Colonic mucosa (tissue), 4 donors: ENCODE data around the gene GZF1. TPM values are rescaled to one million over a fixed set of nuclear protein-coding genes. Genes with fewer than 3 reads are reported as not detected.

Experiments used
- DNase-seq: peaks from one replicate; pipeline ENCODE4 v3.0.0-alpha.2; 2020
- H3K27ac ChIP-seq: fragments of 200-600 bp; one replicate; pipeline ENCODE4 v1.8.0; 2021
- H3K27me3 ChIP-seq: fragments of 200-600 bp; one replicate; pipeline ENCODE4 v1.8.0; 2021
- H3K36me3 ChIP-seq: fragments of 200-600 bp; one replicate; pipeline ENCODE4 v1.8.0; 2021
- H3K4me1 ChIP-seq: fragments of 200-600 bp; one replicate; pipeline ENCODE4 v1.8.0; 2021; ENCODE audit warnings: mild to moderate bottlenecking
- H3K4me3 ChIP-seq: fragments of 200-600 bp; one replicate; pipeline ENCODE4 v1.8.0; 2021
- H3K9ac ChIP-seq, 2 donors: one replicate each; pipeline ENCODE4 v1.7.0; 2013; ENCODE audit warnings: control low read depth in 2 of 2, low read depth in 2 of 2, low read length in 2 of 2
- H3K9me3 ChIP-seq: fragments of 200-600 bp; one replicate; pipeline ENCODE4 v1.8.0; 2021
- intact Hi-C: fragments of 100-400 bp; cut with DNase I; formaldehyde crosslinking; loops from one replicate; pipeline ENCODE4 v1.14.1; 2022
- total RNA-seq, 2 donors: library from RNA; stranded (reverse); fragmentation: NEBNext Ultra II Directional in 1 of 2; extraction: Animal tissue kit (Norgen Biotek cat#: 25700) in 1 of 2; gene quantifications; one replicate each; pipeline ENCODE4 v1.2.1, GENCODE V29; 2021
- TF ChIP-seq, protein P1 (sequence below): fragments of 200-600 bp; IDR thresholded peaks from one replicate; pipeline ENCODE4 v1.8.0; 2022; ENCODE audit warnings: antibody characterized with exemption, mild to moderate bottlenecking
- donor health status: healthy.
- donor health status: DM: no; HTN: no; CAD: no.
- donor health status: DM: no; HTN: no; CAD: no.

GZF1 gene
- total RNA-seq, 2 donors from 2014 or later, result 8.5 to 9.6 TPM

DNA sequence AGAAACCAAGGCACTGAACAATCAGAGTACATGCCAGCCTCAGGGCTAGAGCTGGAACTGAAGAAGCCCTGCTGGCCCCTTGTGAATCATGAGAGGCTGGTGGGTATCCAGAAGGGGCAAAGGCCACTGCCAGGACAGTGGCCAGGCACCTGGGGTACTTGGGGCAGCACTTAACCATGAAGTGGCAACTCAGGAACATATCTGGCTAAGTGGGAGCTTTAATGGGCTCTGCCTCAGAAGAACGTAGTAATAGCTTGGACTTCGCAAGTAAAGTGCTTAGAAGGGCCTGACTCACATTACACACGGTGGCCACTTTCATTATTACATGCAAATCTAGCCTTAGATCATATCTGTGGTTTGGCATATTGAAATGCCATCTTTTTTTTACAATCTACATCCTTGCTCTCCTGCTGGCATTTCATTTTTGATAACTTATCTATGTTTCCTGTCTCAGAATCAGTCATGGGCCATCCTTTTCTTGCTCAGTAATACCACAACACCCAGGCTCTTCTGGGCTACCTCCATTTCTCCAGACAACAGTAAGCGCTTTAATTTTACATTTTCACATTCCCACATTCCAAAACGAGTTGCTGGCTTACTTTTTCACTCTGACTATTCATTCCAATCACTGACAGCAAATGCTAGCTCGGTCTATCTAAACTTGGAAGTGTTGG, 37.7 kb downstream of the GZF1 start:
- H3K4me3 ChIP-seq, result no peak overlapping the region
- no peak overlapping the region for H3K27ac ChIP-seq
- intact Hi-C loops, result no loop called here
- H3K36me3 ChIP-seq, result no peaks in the 10 kb centered on the region
- H3K9me3 ChIP-seq, result no peaks in the 10 kb centered on the region
- no peaks in the 10 kb centered on the region for H3K4me1 ChIP-seq
- no peak overlapping the region for H3K9ac ChIP-seq
- TF ChIP-seq, protein P1, sequence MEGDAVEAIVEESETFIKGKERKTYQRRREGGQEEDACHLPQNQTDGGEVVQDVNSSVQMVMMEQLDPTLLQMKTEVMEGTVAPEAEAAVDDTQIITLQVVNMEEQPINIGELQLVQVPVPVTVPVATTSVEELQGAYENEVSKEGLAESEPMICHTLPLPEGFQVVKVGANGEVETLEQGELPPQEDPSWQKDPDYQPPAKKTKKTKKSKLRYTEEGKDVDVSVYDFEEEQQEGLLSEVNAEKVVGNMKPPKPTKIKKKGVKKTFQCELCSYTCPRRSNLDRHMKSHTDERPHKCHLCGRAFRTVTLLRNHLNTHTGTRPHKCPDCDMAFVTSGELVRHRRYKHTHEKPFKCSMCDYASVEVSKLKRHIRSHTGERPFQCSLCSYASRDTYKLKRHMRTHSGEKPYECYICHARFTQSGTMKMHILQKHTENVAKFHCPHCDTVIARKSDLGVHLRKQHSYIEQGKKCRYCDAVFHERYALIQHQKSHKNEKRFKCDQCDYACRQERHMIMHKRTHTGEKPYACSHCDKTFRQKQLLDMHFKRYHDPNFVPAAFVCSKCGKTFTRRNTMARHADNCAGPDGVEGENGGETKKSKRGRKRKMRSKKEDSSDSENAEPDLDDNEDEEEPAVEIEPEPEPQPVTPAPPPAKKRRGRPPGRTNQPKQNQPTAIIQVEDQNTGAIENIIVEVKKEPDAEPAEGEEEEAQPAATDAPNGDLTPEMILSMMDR, result no peak
- no peak for DNase-seq
- no peaks in the 10 kb centered on the region for H3K27me3 ChIP-seq

DNA sequence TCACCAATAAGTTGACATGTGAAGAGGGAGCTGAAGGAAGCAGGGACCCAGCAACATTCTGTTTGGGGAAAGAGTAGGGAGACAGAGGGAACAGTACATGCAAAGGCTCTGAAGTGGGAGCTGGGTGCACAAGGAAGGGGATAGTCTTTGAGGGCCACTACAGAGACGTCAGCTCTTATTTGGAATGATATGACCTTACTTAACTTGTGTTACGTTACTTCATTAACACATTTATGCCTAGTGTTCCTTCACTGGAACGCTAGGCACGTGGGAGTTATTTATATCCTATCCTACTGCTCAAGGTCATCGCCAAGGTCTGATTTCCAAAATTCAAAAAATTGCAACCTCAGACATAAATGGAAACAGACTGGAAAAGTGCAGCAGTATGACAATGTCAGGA, 39.1 kb downstream of the GZF1 start:
- no peak for DNase-seq
- H3K9me3 ChIP-seq, result no peaks in the 10 kb centered on the region
- H3K9ac ChIP-seq, result no peak overlapping the region
- H3K4me3 ChIP-seq, result no peak overlapping the region
- H3K27me3 ChIP-seq, result no peaks in the 10 kb centered on the region
- intact Hi-C loops, result no loop called here
- H3K27ac ChIP-seq, result no peak overlapping the region
- H3K4me1 ChIP-seq, result no peaks in the 10 kb centered on the region
- TF ChIP-seq, protein P1, result no peak
- no peaks in the 10 kb centered on the region for H3K36me3 ChIP-seq

DNA sequence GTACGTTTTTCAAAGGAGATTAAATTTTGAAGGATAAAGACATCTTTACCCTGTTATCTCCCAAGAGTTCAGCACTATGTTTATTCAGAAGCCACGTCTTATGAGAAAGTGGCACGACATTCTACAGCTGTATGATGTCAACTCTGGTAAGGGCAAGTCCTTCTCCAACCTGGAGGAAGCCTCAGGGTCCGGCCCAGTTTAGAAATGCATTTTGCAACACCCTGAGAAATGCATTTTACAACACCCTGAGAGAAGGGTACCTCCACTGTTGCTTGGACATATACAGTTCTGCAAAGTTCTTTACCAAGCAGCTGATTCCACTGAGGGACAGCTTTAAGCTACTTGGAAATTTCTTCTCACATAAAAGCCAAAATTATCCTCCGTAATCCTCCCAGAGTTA, 41.8 kb downstream of the GZF1 start:
- TF ChIP-seq, protein P1, result no peak
- H3K36me3 ChIP-seq, result no peaks in the 10 kb centered on the region
- H3K27ac ChIP-seq, result no peak overlapping the region
- no peaks in the 10 kb centered on the region for H3K4me1 ChIP-seq
- H3K4me3 ChIP-seq, result no peak overlapping the region
- H3K9me3 ChIP-seq, result no peaks in the 10 kb centered on the region
- H3K9ac ChIP-seq, result no peak overlapping the region
- no peak for DNase-seq
- no peaks in the 10 kb centered on the region for H3K27me3 ChIP-seq
- intact Hi-C loops, result no loop called here

DNA sequence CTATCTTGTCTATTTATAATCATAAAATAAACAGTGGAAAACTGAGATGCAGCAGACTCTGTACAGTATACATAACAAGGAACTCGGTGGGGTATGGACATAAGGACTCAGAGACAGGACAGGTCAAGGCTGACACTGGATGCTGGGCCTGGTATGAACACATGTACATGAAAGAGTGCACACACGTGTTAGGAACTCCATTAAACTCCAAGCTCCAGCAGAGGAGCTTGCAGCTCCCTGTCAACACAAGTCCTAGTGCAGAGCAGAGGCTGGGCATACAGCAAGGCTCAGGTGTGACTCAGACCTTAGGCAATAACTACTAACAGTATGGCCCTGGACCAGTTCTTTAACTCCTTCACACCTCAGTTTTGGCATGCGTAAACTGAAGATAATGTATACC, 42.2 kb downstream of the GZF1 start:
- intact Hi-C loops, result no loop called here
- H3K36me3 ChIP-seq, result no peaks in the 10 kb centered on the region
- H3K4me1 ChIP-seq, result no peaks in the 10 kb centered on the region
- no peak overlapping the region for H3K9ac ChIP-seq
- TF ChIP-seq, protein P1, result no peak
- no peaks in the 10 kb centered on the region for H3K27me3 ChIP-seq
- no peak overlapping the region for H3K4me3 ChIP-seq
- DNase-seq, result no peak
- no peaks in the 10 kb centered on the region for H3K9me3 ChIP-seq
- no peak overlapping the region for H3K27ac ChIP-seq

DNA sequence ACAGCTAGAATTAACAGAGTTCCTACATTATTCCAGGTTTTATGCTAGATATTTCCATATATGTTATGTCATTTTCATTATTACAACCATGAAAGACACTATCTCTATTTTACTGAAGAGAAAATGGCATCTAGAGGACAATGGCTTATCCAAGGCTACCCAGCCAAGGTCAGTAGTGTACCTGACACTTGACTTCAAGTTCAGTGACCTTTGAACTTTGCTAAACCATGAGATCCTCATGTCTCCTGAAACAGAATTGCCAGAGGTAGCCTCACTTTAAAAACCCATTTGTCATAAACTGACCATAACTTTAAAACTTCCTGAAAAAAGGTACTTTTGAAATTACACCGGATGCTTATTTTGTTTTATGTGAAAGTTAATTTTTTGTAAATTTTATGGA, 44.9 kb downstream of the GZF1 start:
- Histone ChIP-seq H3K4me3 (no peak overlapping the region), H3K4me1 (no peaks in the 10 kb centered on the region), H3K9me3 (no peaks in the 10 kb centered on the region), H3K36me3 (no peaks in the 10 kb centered on the region), H3K27me3 (no peaks in the 10 kb centered on the region), H3K27ac (no peak overlapping the region), H3K9ac (no peak overlapping the region)
- intact Hi-C loops, result no loop called here
- no peak for DNase-seq
- TF ChIP-seq, protein P1, result no peak
